Suprapubic skin (tissue), 3 donors: ENCODE data around the gene ADAMTS16.

Source experiments
- POLR2A ChIP-seq, 2 donors: fragments of 450-650 bp; IDR thresholded peaks; one replicate each; pipeline ENCODE4 v1.6.1; 2017; ENCODE audit warnings: antibody characterized with exemption in 2 of 2, mild to moderate bottlenecking in 2 of 2, moderate library complexity in 2 of 2
- TF ChIP-seq, protein P1 (sequence below), 2 donors: fragments of 200-600 bp in 1 of 2; fragments of 450-650 bp in 1 of 2; sonication (generic) in 1 of 2; IDR thresholded peaks; one replicate each; pipeline ENCODE4 v1.5.1; 2016 to 2019; ENCODE audit warnings: antibody characterized with exemption in 2 of 2, mild to moderate bottlenecking in 1 of 2, moderate library complexity in 1 of 2

DNA sequence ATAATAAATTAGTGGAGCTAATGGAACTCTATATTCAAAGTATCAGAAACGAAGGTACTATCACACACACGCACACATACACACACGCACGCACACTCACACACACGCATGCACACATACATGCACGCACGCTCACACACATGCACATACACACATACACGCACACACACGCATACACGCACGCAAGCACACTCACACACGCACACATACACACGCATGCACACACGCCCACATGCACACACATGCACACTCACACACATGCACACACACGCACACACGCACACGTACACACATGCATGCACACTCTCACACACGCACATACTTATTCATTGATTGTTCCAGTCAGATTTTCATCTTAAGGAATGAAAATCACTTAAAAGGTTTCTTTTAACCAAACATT lies 212.5 kb downstream of the ADAMTS16 start:
- TF ChIP-seq, protein P1, sequence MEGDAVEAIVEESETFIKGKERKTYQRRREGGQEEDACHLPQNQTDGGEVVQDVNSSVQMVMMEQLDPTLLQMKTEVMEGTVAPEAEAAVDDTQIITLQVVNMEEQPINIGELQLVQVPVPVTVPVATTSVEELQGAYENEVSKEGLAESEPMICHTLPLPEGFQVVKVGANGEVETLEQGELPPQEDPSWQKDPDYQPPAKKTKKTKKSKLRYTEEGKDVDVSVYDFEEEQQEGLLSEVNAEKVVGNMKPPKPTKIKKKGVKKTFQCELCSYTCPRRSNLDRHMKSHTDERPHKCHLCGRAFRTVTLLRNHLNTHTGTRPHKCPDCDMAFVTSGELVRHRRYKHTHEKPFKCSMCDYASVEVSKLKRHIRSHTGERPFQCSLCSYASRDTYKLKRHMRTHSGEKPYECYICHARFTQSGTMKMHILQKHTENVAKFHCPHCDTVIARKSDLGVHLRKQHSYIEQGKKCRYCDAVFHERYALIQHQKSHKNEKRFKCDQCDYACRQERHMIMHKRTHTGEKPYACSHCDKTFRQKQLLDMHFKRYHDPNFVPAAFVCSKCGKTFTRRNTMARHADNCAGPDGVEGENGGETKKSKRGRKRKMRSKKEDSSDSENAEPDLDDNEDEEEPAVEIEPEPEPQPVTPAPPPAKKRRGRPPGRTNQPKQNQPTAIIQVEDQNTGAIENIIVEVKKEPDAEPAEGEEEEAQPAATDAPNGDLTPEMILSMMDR (IDR thresholded peaks at IDR 0.05), result no peak
- no peak for TF ChIP-seq POLR2A (IDR thresholded peaks at IDR 0.05)
